ENCODE results near the gene GRHL1.

Gene GRHL1

GRCh38 chr2:10006236-10007161 lies 55.0 kb downstream of the GRHL1 start:
- no peak for TF ChIP-seq EZH2phosphoT487 (conservative IDR thresholded peaks at IDR 0.05; ENCODE audit: low read length)
- TF ChIP-seq CTCF (IDR thresholded peaks at IDR 0.05; ENCODE audit: insufficient read depth, low read length, poor library complexity, severe bottlenecking): no peak
- H3K27ac ChIP-seq (ENCODE audit: low read depth, low read length): no peak overlapping the region
- H3K9me3 ChIP-seq (ENCODE audit: insufficient read depth, low read length): no peaks in the 10 kb centered on the region
- no peak overlapping the region for H3K4me3 ChIP-seq (ENCODE audit: insufficient read depth, low read length, poor library complexity, severe bottlenecking)
- no peak overlapping the region for H2AFZ ChIP-seq (ENCODE audit: low read depth, low read length, severe bottlenecking)
- no peaks in the 10 kb centered on the region for H3K9me2 ChIP-seq (replicated peaks; ENCODE audit: insufficient read depth, low read length)
- no peaks in the 10 kb centered on the region for H3K79me2 ChIP-seq (ENCODE audit: insufficient read depth, low read length)
- no peak overlapping the region for H3K9ac ChIP-seq (ENCODE audit: low read length)
- no peaks in the 10 kb centered on the region for H3K36me3 ChIP-seq (ENCODE audit: low read length)
- H3F3A ChIP-seq (ENCODE audit: insufficient read depth): no peaks in the 10 kb centered on the region
- no peak overlapping the region for H3K4me2 ChIP-seq (ENCODE audit: low read depth, low read length, poor library complexity, severe bottlenecking)
- no peaks in the 10 kb centered on the region for H4K20me1 ChIP-seq (ENCODE audit: low read depth, low read length)
- H3K27me3 ChIP-seq (ENCODE audit: low read length): no peaks in the 10 kb centered on the region

GRCh38 chr2:10007435-10007834 lies 55.9 kb downstream of the GRHL1 start:
- Histone ChIP-seq H3K27me3 (ENCODE audit: low read length) (no peaks in the 10 kb centered on the region), H3K27ac (ENCODE audit: low read depth, low read length) (no peak overlapping the region), H3K4me2 (ENCODE audit: low read depth, low read length, poor library complexity, severe bottlenecking) (no peak overlapping the region), H2AFZ (ENCODE audit: low read depth, low read length, severe bottlenecking) (no peak overlapping the region), H3K9me3 (ENCODE audit: insufficient read depth, low read length) (no peaks in the 10 kb centered on the region), H3K9ac (ENCODE audit: low read length) (no peak overlapping the region), H3K4me3 (ENCODE audit: insufficient read depth, low read length, poor library complexity, severe bottlenecking) (no peak overlapping the region), H3K79me2 (ENCODE audit: insufficient read depth, low read length) (no peaks in the 10 kb centered on the region), H3K36me3 (ENCODE audit: low read length) (no peaks in the 10 kb centered on the region), H4K20me1 (ENCODE audit: low read depth, low read length) (no peaks in the 10 kb centered on the region), H3K9me2 (replicated peaks; ENCODE audit: insufficient read depth, low read length) (no peaks in the 10 kb centered on the region), H3F3A (ENCODE audit: insufficient read depth) (no peaks in the 10 kb centered on the region)
- no peak for TF ChIP-seq EZH2phosphoT487 (conservative IDR thresholded peaks at IDR 0.05; ENCODE audit: low read length)
- no peak for TF ChIP-seq CTCF (IDR thresholded peaks at IDR 0.05; ENCODE audit: insufficient read depth, low read length, poor library complexity, severe bottlenecking)

GRCh38 chr2:10007921-10008808 lies 56.7 kb downstream of the GRHL1 start:
- H3K79me2 ChIP-seq (ENCODE audit: insufficient read depth, low read length): no peaks in the 10 kb centered on the region
- H3K27ac ChIP-seq (ENCODE audit: low read depth, low read length): no peak overlapping the region
- no peaks in the 10 kb centered on the region for H4K20me1 ChIP-seq (ENCODE audit: low read depth, low read length)
- H3K9me3 ChIP-seq (ENCODE audit: insufficient read depth, low read length): no peaks in the 10 kb centered on the region
- no peaks in the 10 kb centered on the region for H3K27me3 ChIP-seq (ENCODE audit: low read length)
- H3K9me2 ChIP-seq (replicated peaks; ENCODE audit: insufficient read depth, low read length): no peaks in the 10 kb centered on the region
- H3K9ac ChIP-seq (ENCODE audit: low read length): no peak overlapping the region
- no peak for TF ChIP-seq CTCF (IDR thresholded peaks at IDR 0.05; ENCODE audit: insufficient read depth, low read length, poor library complexity, severe bottlenecking)
- no peak for TF ChIP-seq EZH2phosphoT487 (conservative IDR thresholded peaks at IDR 0.05; ENCODE audit: low read length)
- H3F3A ChIP-seq (ENCODE audit: insufficient read depth): no peaks in the 10 kb centered on the region
- no peak overlapping the region for H3K4me2 ChIP-seq (ENCODE audit: low read depth, low read length, poor library complexity, severe bottlenecking)
- no peaks in the 10 kb centered on the region for H3K36me3 ChIP-seq (ENCODE audit: low read length)
- H2AFZ ChIP-seq (ENCODE audit: low read depth, low read length, severe bottlenecking): no peak overlapping the region
- H3K4me3 ChIP-seq (ENCODE audit: insufficient read depth, low read length, poor library complexity, severe bottlenecking): no peak overlapping the region

All from SU-DHL-6 (cell line).